Sigmoid colon (tissue), 7 donors: Measurements from ENCODE around the gene BUB1. TPM values are rescaled to one million over a fixed set of nuclear protein-coding genes. Genes with fewer than 3 reads are reported as not detected.
"Not testable (repeated sequence)": the region's sequence is repeated elsewhere in the genome, so short reads cannot be mapped to it uniquely, and the experiment has no call there.

Source experiments
- DNase-seq: peaks from one replicate; pipeline ENCODE4 v3.0.0-alpha.2; 2019
- H3K27ac ChIP-seq, 4 donors: fragments of 200-600 bp; sonication (generic); one replicate each; pipeline ENCODE4 v1.5.1; 2016 to 2019; ENCODE audit warnings: mild to moderate bottlenecking in 1 of 4
- H3K27me3 ChIP-seq, 3 donors: fragments of 200-600 bp; sonication (generic); one replicate each; pipeline ENCODE4 v1.5.1; 2019; ENCODE audit warnings: mild to moderate bottlenecking in 1 of 3
- H3K36me3 ChIP-seq, 4 donors: fragments of 200-600 bp; sonication (generic); one replicate each; pipeline ENCODE4 v1.5.1; 2016 to 2019
- H3K4me1 ChIP-seq, 4 donors: fragments of 200-600 bp; sonication (generic); one replicate each; pipeline ENCODE4 v1.5.1; 2017 to 2019
- H3K4me3 ChIP-seq, 4 donors: fragments of 200-600 bp; sonication (generic); one replicate each; pipeline ENCODE4 v1.5.1; 2017 to 2019; ENCODE audit warnings: mild to moderate bottlenecking in 2 of 4, moderate library complexity in 1 of 4
- H3K9me3 ChIP-seq, 4 donors: fragments of 200-600 bp in 3 of 4; sonication (generic) in 3 of 4; one replicate each; pipeline versions ENCODE4 v1.5.1 to v1.6.1; 2013 to 2019
- EP300 ChIP-seq, 4 donors: sonication (generic); formaldehyde crosslinking; IDR thresholded peaks; one replicate each; pipeline ENCODE4 v1.6.1; 2017; ENCODE audit warnings: antibody characterized with exemption in 4 of 4
- POLR2A ChIP-seq, 2 donors: fragments of 450-650 bp; IDR thresholded peaks; one replicate each; pipeline ENCODE4 v1.6.1; 2016; ENCODE audit warnings: antibody characterized with exemption in 2 of 2, mild to moderate bottlenecking in 2 of 2, moderate library complexity in 2 of 2
- POLR2AphosphoS5 ChIP-seq, 4 donors: sonication (generic); formaldehyde crosslinking; IDR thresholded peaks; one replicate each; pipeline ENCODE4 v1.6.1; 2017; ENCODE audit warnings: antibody characterized with exemption in 4 of 4
- WGBS, 2 donors: extraction: QIAGEN DNeasy Blood & Tissue Kit; methylation state at CpG; one replicate each; pipeline ENCODE4 v1.1.7; 2013; 5-methylcytosine and 5-hydroxymethylcytosine counted together
- intact Hi-C: fragments of 100-400 bp; cut with DNase I; formaldehyde crosslinking; loops from one replicate; pipeline ENCODE4 v1.15.1; 2023
- polyA plus RNA-seq, 3 donors: library from polyadenylated mRNA; stranded (reverse); fragments of 200-250 nt; gene quantifications; one replicate each; pipeline ENCODE4 v1.2.3, GENCODE V29; 2013
- total RNA-seq, 4 donors: library from RNA; depleted of rRNA; stranded (reverse); fragments of >200 nt; gene quantifications; one replicate each; pipeline ENCODE4 v1.1.0, GENCODE V29; 2016
- TF ChIP-seq, protein P1 (sequence below), 4 experiments: fragments of 450-650 bp in 3 of 4; fragments of 200-600 bp in 1 of 4; IDR thresholded peaks; one replicate each; pipeline ENCODE4 v1.5.1; 2016 to 2019; ENCODE audit warnings: antibody characterized with exemption in 4 of 4, mild to moderate bottlenecking in 3 of 4, moderate library complexity in 2 of 4
- donor health status: healthy with polysubstance abuse.
- donor health status: Bipolar disorder and iron deficiency.
- donor health status: healthy.

The BUB1 gene
- total and polyA plus RNA-seq, 7 donors = 0.33 to 12.3 (median 1.1) TPM

DNA sequence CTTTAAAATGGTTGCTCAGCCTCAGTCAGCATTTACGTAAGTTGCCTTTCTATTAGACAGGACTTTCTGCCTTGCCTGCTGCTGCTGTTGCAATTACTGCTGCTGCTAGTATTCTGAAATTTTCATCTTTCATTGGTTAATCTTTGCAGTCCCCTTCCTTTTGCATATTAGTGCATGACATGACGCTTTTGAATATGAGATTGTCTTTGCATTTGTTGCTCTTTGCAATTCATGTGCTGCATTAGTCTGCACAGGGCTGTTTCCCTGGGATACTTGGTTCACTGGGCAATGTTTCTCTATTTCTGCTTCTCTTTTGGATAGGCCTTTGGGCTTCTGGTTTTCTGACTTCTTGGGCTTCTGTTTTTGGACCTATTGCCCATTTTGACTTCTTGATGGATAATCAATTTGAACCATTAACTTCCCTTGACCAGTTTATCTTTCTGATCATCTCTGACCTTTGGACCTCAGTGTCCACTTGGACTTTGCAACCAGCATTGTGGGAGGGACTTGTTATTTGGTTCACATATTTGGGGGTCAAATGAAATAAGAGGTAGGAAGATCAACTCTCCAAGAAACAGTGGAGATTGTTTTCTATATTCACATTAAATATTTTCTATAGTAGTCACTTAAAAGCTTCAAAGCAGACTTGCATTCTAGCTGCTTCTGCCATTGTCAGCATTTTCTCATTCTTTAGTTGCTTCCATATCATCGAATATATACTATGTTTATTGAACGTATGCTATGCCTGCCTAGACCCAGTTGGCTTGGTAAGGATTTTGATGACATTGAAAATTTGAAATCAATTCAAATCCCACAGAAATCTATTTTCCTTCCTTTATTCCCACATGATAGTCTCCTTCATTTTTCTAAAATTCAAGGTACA is 12.5 kb upstream of the BUB1 start:
- H3K27ac ChIP-seq = no peak overlapping the region
- TF ChIP-seq POLR2A (IDR thresholded peaks at IDR 0.05) = no peak
- TF ChIP-seq, protein P1, sequence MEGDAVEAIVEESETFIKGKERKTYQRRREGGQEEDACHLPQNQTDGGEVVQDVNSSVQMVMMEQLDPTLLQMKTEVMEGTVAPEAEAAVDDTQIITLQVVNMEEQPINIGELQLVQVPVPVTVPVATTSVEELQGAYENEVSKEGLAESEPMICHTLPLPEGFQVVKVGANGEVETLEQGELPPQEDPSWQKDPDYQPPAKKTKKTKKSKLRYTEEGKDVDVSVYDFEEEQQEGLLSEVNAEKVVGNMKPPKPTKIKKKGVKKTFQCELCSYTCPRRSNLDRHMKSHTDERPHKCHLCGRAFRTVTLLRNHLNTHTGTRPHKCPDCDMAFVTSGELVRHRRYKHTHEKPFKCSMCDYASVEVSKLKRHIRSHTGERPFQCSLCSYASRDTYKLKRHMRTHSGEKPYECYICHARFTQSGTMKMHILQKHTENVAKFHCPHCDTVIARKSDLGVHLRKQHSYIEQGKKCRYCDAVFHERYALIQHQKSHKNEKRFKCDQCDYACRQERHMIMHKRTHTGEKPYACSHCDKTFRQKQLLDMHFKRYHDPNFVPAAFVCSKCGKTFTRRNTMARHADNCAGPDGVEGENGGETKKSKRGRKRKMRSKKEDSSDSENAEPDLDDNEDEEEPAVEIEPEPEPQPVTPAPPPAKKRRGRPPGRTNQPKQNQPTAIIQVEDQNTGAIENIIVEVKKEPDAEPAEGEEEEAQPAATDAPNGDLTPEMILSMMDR (IDR thresholded peaks at IDR 0.05) = no peak
- TF ChIP-seq EP300 (IDR thresholded peaks at IDR 0.05) = no peak
- TF ChIP-seq POLR2AphosphoS5 (IDR thresholded peaks at IDR 0.05) = no peak
- no peak overlapping the region for H3K4me3 ChIP-seq
- peaks cover 0 to 6% (median 0%) of the 10 kb centered on the region in 3 donors for H3K27me3 ChIP-seq
- no peaks in the 10 kb centered on the region for H3K36me3 ChIP-seq
- WGBS, 2 donors = 94 to 95% methylated on average over 4 of the region's 4 CpGs
- peaks cover 0 to 3% (median 0%) of the 10 kb centered on the region in 4 donors for H3K9me3 ChIP-seq
- no peak for DNase-seq
- intact Hi-C loops = no loop called here
- H3K4me1 ChIP-seq = no peaks in the 10 kb centered on the region

- 71 to 85% methylated on average over 5 of the region's 5 CpGs for WGBS, 2 donors
- Histone ChIP-seq H3K4me1 (no peaks in the 10 kb centered on the region), H3K36me3 (no peaks in the 10 kb centered on the region), H3K4me3 (no peak overlapping the region), H3K27ac (no peak overlapping the region), H3K9me3 (peaks cover 0 to 3% (median 0%) of the 10 kb centered on the region in 4 donors), H3K27me3 (peaks cover 0 to 6% (median 0%) of the 10 kb centered on the region in 3 donors)
- intact Hi-C loops = no loop called here
- no peak for TF ChIP-seq POLR2AphosphoS5 (IDR thresholded peaks at IDR 0.05)
- TF ChIP-seq, protein P1 (IDR thresholded peaks at IDR 0.05) = no peak
- no peak for TF ChIP-seq POLR2A (IDR thresholded peaks at IDR 0.05)
- no peak for TF ChIP-seq EP300 (IDR thresholded peaks at IDR 0.05)
- no peak for DNase-seq
Observed at GRCh38 chr2:110688594-110689091, 10.8 kb upstream of the BUB1 start.

GRCh38 chr2:110687775-110688484 is 10.1 kb upstream of the BUB1 start:
- H3K36me3 ChIP-seq, H3K27ac ChIP-seq, H3K4me3 ChIP-seq, H3K9me3 ChIP-seq, H3K27me3 ChIP-seq, H3K4me1 ChIP-seq, intact Hi-C loops, DNase-seq: not testable (repeated sequence)
- WGBS, 2 donors = 67 to 73% methylated on average over 9 of the region's 9 CpGs

DNA sequence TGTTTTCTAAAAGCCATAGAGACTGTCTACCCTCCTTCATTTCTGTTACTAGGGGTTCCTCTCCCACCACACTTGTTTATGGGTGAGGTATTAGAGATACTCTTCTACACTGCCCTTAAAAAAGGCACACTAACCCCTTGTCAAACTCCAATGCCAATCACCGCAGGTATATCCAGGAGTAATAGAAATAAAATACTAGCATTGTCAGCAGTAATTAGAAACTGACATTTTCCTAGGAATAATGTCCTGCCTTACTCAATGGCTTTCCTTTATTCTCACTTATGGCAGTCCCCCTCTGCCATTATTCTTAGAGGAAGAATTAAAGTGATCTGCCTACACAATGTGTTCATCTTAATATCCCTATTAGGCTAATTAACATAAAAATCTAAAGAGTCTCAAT is 5.0 kb upstream of the BUB1 start:
- no peak overlapping the region for H3K4me3 ChIP-seq
- no peaks in the 10 kb centered on the region for H3K27me3 ChIP-seq
- 93 to 97% methylated on average over 1 of the region's 1 CpG for WGBS, 2 donors
- H3K36me3 ChIP-seq = no peaks in the 10 kb centered on the region
- H3K27ac ChIP-seq = no peak overlapping the region
- no peak for TF ChIP-seq POLR2A (IDR thresholded peaks at IDR 0.05)
- TF ChIP-seq EP300 (IDR thresholded peaks at IDR 0.05) = no peak
- no peak for TF ChIP-seq POLR2AphosphoS5 (IDR thresholded peaks at IDR 0.05)
- TF ChIP-seq, protein P1 (IDR thresholded peaks at IDR 0.05) = no peak
- peaks cover 0 to 12% (median 5%) of the 10 kb centered on the region in 4 donors for H3K4me1 ChIP-seq
- H3K9me3 ChIP-seq = peaks cover 0 to 3% (median 0%) of the 10 kb centered on the region in 4 donors
- intact Hi-C loops = no loop called here
- no peak for DNase-seq

- Histone ChIP-seq H3K27me3 (no peaks in the 10 kb centered on the region), H3K4me3 (no peak overlapping the region), H3K36me3 (no peaks in the 10 kb centered on the region), H3K9me3 (peaks cover 0 to 3% (median 0%) of the 10 kb centered on the region in 4 donors), H3K4me1 (peaks cover 0 to 17% (median 11%) of the 10 kb centered on the region in 4 donors), H3K27ac (no peak overlapping the region)
- intact Hi-C loops = no loop called here
- TF ChIP-seq POLR2AphosphoS5 (IDR thresholded peaks at IDR 0.05) (no peak), POLR2A (IDR thresholded peaks at IDR 0.05) (no peak), EP300 (IDR thresholded peaks at IDR 0.05) (no peak)
- TF ChIP-seq, protein P1 (IDR thresholded peaks at IDR 0.05) = no peak
- WGBS, 2 donors = 95% methylated on average over 10 of the region's 10 CpGs
- DNase-seq = no peak
Observed at GRCh38 chr2:110682267-110682666, 4.4 kb upstream of the BUB1 start.
